Activated T-cell treated with anti-CD3 and anti-CD28 coated beads, Interleukin-2, amount 50 U/mL, for 48 hours (primary cell): Measurements from ENCODE around the gene ZBTB16.

Source experiments
- DNase-seq, 2 experiments: peaks; one replicate each; pipeline ENCODE4 v3.0.0-alpha.2; 2020

The ZBTB16 gene

GRCh38 chr11:114085965-114086793 lies 26.7 kb downstream of the ZBTB16 start:
- no peak for DNase-seq

GRCh38 chr11:114087025-114087424 lies 27.5 kb downstream of the ZBTB16 start:
- no peak for DNase-seq

GRCh38 chr11:114088216-114088615 lies 28.7 kb downstream of the ZBTB16 start:
- no peak for DNase-seq

GRCh38 chr11:114088836-114089235 lies 29.3 kb downstream of the ZBTB16 start:
- DNase-seq = no peak

GRCh38 chr11:114089748-114090147 lies 30.2 kb downstream of the ZBTB16 start:
- DNase-seq = no peak

GRCh38 chr11:114090225-114090910 lies 30.9 kb downstream of the ZBTB16 start:
- DNase-seq = no peak

GRCh38 chr11:114090976-114091375 lies 31.5 kb downstream of the ZBTB16 start:
- no peak for DNase-seq

- no peak for DNase-seq
Measured at GRCh38 chr11:114091516-114092397, 32.2 kb downstream of the ZBTB16 start.

- no peak for DNase-seq
Measured at GRCh38 chr11:114092478-114092877, 33.0 kb downstream of the ZBTB16 start.

- DNase-seq = no peak
Measured at GRCh38 chr11:114092953-114093352, 33.4 kb downstream of the ZBTB16 start.

GRCh38 chr11:114094516-114094915 lies 35.0 kb downstream of the ZBTB16 start:
- DNase-seq = no peak

GRCh38 chr11:114095899-114096298 lies 36.4 kb downstream of the ZBTB16 start:
- DNase-seq = no peak

- DNase-seq = no peak
Measured at GRCh38 chr11:114097832-114098231, 38.3 kb downstream of the ZBTB16 start.

- no peak for DNase-seq
Measured at GRCh38 chr11:114098927-114099326, 39.4 kb downstream of the ZBTB16 start.

- DNase-seq = no peak
Measured at GRCh38 chr11:114099392-114100178, 40.1 kb downstream of the ZBTB16 start.

GRCh38 chr11:114102993-114103896 lies 43.7 kb downstream of the ZBTB16 start:
- DNase-seq = peak in 1 of 2 experiments; percentile 19

GRCh38 chr11:114105611-114106010 lies 46.1 kb downstream of the ZBTB16 start:
- no peak for DNase-seq

GRCh38 chr11:114106047-114106446 lies 46.5 kb downstream of the ZBTB16 start:
- DNase-seq = no peak

- no peak for DNase-seq
Measured at GRCh38 chr11:114106986-114107385, 47.5 kb downstream of the ZBTB16 start.

GRCh38 chr11:114108501-114109205 lies 49.1 kb downstream of the ZBTB16 start:
- no peak for DNase-seq
